Sigmoid colon (tissue), 7 donors: ENCODE measurements around the gene RRP1. TPM values are rescaled to one million over a fixed set of nuclear protein-coding genes. Genes with fewer than 3 reads are reported as not detected.

Experiments
- DNase-seq: peaks from one replicate; pipeline ENCODE4 v3.0.0-alpha.2; 2019
- H3K27ac ChIP-seq, 4 donors: fragments of 200-600 bp; sonication (generic); one replicate each; pipeline ENCODE4 v1.5.1; 2016 to 2019; ENCODE audit warnings: mild to moderate bottlenecking in 1 of 4
- H3K27me3 ChIP-seq, 3 donors: fragments of 200-600 bp; sonication (generic); one replicate each; pipeline ENCODE4 v1.5.1; 2019; ENCODE audit warnings: mild to moderate bottlenecking in 1 of 3
- H3K36me3 ChIP-seq, 4 donors: fragments of 200-600 bp; sonication (generic); one replicate each; pipeline ENCODE4 v1.5.1; 2016 to 2019
- H3K4me1 ChIP-seq, 4 donors: fragments of 200-600 bp; sonication (generic); one replicate each; pipeline ENCODE4 v1.5.1; 2017 to 2019
- H3K4me3 ChIP-seq, 4 donors: fragments of 200-600 bp; sonication (generic); one replicate each; pipeline ENCODE4 v1.5.1; 2017 to 2019; ENCODE audit warnings: mild to moderate bottlenecking in 2 of 4, moderate library complexity in 1 of 4
- H3K9me3 ChIP-seq, 4 donors: fragments of 200-600 bp in 3 of 4; sonication (generic) in 3 of 4; one replicate each; pipeline versions ENCODE4 v1.5.1 to v1.6.1; 2013 to 2019
- CTCF ChIP-seq, 4 experiments: fragments of 450-650 bp in 3 of 4; fragments of 200-600 bp in 1 of 4; IDR thresholded peaks; one replicate each; pipeline ENCODE4 v1.5.1; 2016 to 2019; ENCODE audit warnings: antibody characterized with exemption in 4 of 4, mild to moderate bottlenecking in 3 of 4, moderate library complexity in 2 of 4
- EP300 ChIP-seq, 4 donors: sonication (generic); formaldehyde crosslinking; IDR thresholded peaks; one replicate each; pipeline ENCODE4 v1.6.1; 2017; ENCODE audit warnings: antibody characterized with exemption in 4 of 4
- POLR2A ChIP-seq, 2 donors: fragments of 450-650 bp; IDR thresholded peaks; one replicate each; pipeline ENCODE4 v1.6.1; 2016; ENCODE audit warnings: antibody characterized with exemption in 2 of 2, mild to moderate bottlenecking in 2 of 2, moderate library complexity in 2 of 2
- POLR2AphosphoS5 ChIP-seq, 4 donors: sonication (generic); formaldehyde crosslinking; IDR thresholded peaks; one replicate each; pipeline ENCODE4 v1.6.1; 2017; ENCODE audit warnings: antibody characterized with exemption in 4 of 4
- WGBS, 2 donors: extraction: QIAGEN DNeasy Blood & Tissue Kit; methylation state at CpG; one replicate each; pipeline ENCODE4 v1.1.7; 2013; 5-methylcytosine and 5-hydroxymethylcytosine counted together
- intact Hi-C: fragments of 100-400 bp; cut with DNase I; formaldehyde crosslinking; loops from one replicate; pipeline ENCODE4 v1.15.1; 2023
- polyA plus RNA-seq, 3 donors: library from polyadenylated mRNA; stranded (reverse); fragments of 200-250 nt; gene quantifications; one replicate each; pipeline ENCODE4 v1.2.3, GENCODE V29; 2013
- small RNA-seq, 3 donors: library from RNA; depleted of rRNA; stranded (forward); fragments of <200 nt; gene quantifications; one replicate each; pipeline ENCODE3, GENCODE V24; 2016
- total RNA-seq, 4 donors: library from RNA; depleted of rRNA; stranded (reverse); fragments of >200 nt; gene quantifications; one replicate each; pipeline ENCODE4 v1.1.0, GENCODE V29; 2016
- donor health status: healthy with polysubstance abuse.
- donor health status: Bipolar disorder and iron deficiency.
- donor health status: healthy.

RRP1 gene
- total and polyA plus RNA-seq, 7 donors: 3.9 to 16.2 (median 10.5) TPM

GRCh38 chr21:43850728-43851295, 61.4 kb downstream of the RRP1 start:
- TF ChIP-seq POLR2A (IDR thresholded peaks at IDR 0.05) (no peak), POLR2AphosphoS5 (IDR thresholded peaks at IDR 0.05) (no peak), CTCF (IDR thresholded peaks at IDR 0.05) (no peak), EP300 (IDR thresholded peaks at IDR 0.05) (no peak)
- WGBS, 2 donors: 82% methylated on average over 8 of the region's 8 CpGs
- intact Hi-C loops: no loop called here
- H3K9me3 ChIP-seq: no peaks in the 10 kb centered on the region
- DNase-seq: no peak
- H3K4me1 ChIP-seq: no peaks in the 10 kb centered on the region
- H3K36me3 ChIP-seq: no peaks in the 10 kb centered on the region
- no peak overlapping the region for H3K4me3 ChIP-seq
- H3K27ac ChIP-seq: no peak overlapping the region
- H3K27me3 ChIP-seq: no peaks in the 10 kb centered on the region

GRCh38 chr21:43851593-43851992, 62.2 kb downstream of the RRP1 start:
- H3K4me3 ChIP-seq: no peak overlapping the region
- H3K36me3 ChIP-seq: no peaks in the 10 kb centered on the region
- TF ChIP-seq EP300 (IDR thresholded peaks at IDR 0.05): no peak
- TF ChIP-seq POLR2AphosphoS5 (IDR thresholded peaks at IDR 0.05): no peak
- TF ChIP-seq CTCF (IDR thresholded peaks at IDR 0.05): no peak
- TF ChIP-seq POLR2A (IDR thresholded peaks at IDR 0.05): no peak
- intact Hi-C loops: no loop called here
- H3K4me1 ChIP-seq: no peaks in the 10 kb centered on the region
- WGBS, 2 donors: 81 to 82% methylated on average over 12 of the region's 12 CpGs
- H3K9me3 ChIP-seq: no peaks in the 10 kb centered on the region
- DNase-seq: no peak
- H3K27ac ChIP-seq: no peak overlapping the region
- H3K27me3 ChIP-seq: no peaks in the 10 kb centered on the region

- H3K4me3 ChIP-seq: no peak overlapping the region
- no peak for DNase-seq
- intact Hi-C loops: no loop called here
- 88 to 90% methylated on average over 34 of the region's 34 CpGs for WGBS, 2 donors
- TF ChIP-seq CTCF (IDR thresholded peaks at IDR 0.05) (no peak), POLR2AphosphoS5 (IDR thresholded peaks at IDR 0.05) (no peak), POLR2A (IDR thresholded peaks at IDR 0.05) (no peak), EP300 (IDR thresholded peaks at IDR 0.05) (no peak)
- no peaks in the 10 kb centered on the region for H3K4me1 ChIP-seq
- no peaks in the 10 kb centered on the region for H3K9me3 ChIP-seq
- no peaks in the 10 kb centered on the region for H3K27me3 ChIP-seq
- H3K36me3 ChIP-seq: no peaks in the 10 kb centered on the region
- no peak overlapping the region for H3K27ac ChIP-seq
Measured at GRCh38 chr21:43853851-43854772, 64.7 kb downstream of the RRP1 start.

Small RNAs within 50 kb of the gene (small RNA-seq; reads per million reads assigned to genes)
- gene AP001052.1: 0 reads per million in 3 donors

Other genes with a start within 250 kb of the RRP1 start
- gene HSF2BP, start 130.1 kb upstream of the RRP1 start, total RNA-seq: under 1 TPM; 0.16 to 0.83 (median 0.59) TPM
- gene HSF2BP, start 130.1 kb upstream of the RRP1 start, polyA plus RNA-seq: under 1 TPM; 0.39 to 0.60 (median 0.46) TPM
- gene RRP1B, start 130.0 kb upstream of the RRP1 start, total RNA-seq: 10 to 100 TPM; 14.3 to 20.5 (median 17.6) TPM
- gene RRP1B, start 130.0 kb upstream of the RRP1 start, polyA plus RNA-seq: 10 to 100 TPM in 1 of 3 donors, 1 to 10 TPM in 2; 3.5 to 15.2 (median 3.6) TPM
- gene PDXK, start 70.4 kb upstream of the RRP1 start, total RNA-seq: 10 to 100 TPM; 22.1 to 26.0 (median 23.9) TPM
- gene PDXK, start 70.4 kb upstream of the RRP1 start, polyA plus RNA-seq: 10 to 100 TPM; 43.8 to 88.5 (median 51.3) TPM
- gene CSTB, start 13.3 kb upstream of the RRP1 start, total RNA-seq: 1 to 10 TPM; 7.1 to 9.7 (median 7.8) TPM
- gene CSTB, start 13.3 kb upstream of the RRP1 start, polyA plus RNA-seq: 100 to 1,000 TPM in 2 of 3 donors, 10 to 100 TPM in 1; 76.0 to 167 (median 101) TPM
- 10 to 100 TPM; 18.9 to 26.6 (median 19.8) TPM for gene AGPAT3, start 75.6 kb downstream of the RRP1 start, total RNA-seq
- gene AGPAT3, start 75.6 kb downstream of the RRP1 start, polyA plus RNA-seq: 10 to 100 TPM; 14.4 to 48.5 (median 33.3) TPM
- gene TRAPPC10, start 222.7 kb downstream of the RRP1 start, total RNA-seq: 10 to 100 TPM; 18.7 to 26.6 (median 20.3) TPM
- 10 to 100 TPM in 2 of 3 donors, 1 to 10 TPM in 1; 8.4 to 27.3 (median 14.3) TPM for gene TRAPPC10, start 222.7 kb downstream of the RRP1 start, polyA plus RNA-seq